ENCODE results near the gene POLR3H.

Gene POLR3H

DNA sequence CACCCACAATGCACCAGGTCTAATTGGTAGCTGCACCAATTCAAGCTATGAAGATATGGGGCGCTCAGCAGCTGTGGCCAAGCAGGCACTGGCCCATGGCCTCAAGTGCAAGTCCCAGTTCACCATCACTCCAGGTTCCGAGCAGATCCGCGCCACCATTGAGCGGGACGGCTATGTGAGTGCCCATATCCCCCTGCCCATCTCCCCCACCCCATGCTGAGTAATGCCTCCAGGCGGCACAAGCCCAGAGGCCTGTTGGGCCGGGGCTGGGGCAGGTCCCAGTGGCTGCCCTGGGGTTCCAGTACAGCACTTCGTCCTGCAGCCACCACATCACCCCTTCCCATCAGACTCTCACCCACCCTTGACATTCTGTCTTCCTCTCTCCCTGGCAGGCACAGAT is 21.5 kb downstream of the POLR3H start:
- peaks cover 0 to 79% (median 63%) of the 10 kb centered on the region in 5 donors for H3K36me3 ChIP-seq (ENCODE audit: control insufficient read depth in 5 of 5, insufficient read depth in 5 of 5, low read length in 5 of 5)
- peaks cover 9 to 39% (median 33%) of the 10 kb centered on the region in 5 donors for H3K4me1 ChIP-seq (ENCODE audit: control insufficient read depth in 5 of 5, insufficient read depth in 5 of 5, low read length in 5 of 5)
- no peaks in the 10 kb centered on the region for H3K9me3 ChIP-seq (ENCODE audit: control insufficient read depth in 5 of 5, low read length in 5 of 5)
- no peaks in the 10 kb centered on the region for H3K27me3 ChIP-seq (ENCODE audit: control insufficient read depth in 5 of 5, insufficient read depth in 4 of 5, low read length in 5 of 5)
- peak overlapping the region in 1 of 5 donors; percentile 16 for H3K9ac ChIP-seq (ENCODE audit: low read length in 5 of 5)
- H3K27ac ChIP-seq (ENCODE audit: low read depth, low read length) = peak overlapping the region; percentile 14
- H3K4me3 ChIP-seq (ENCODE audit: low read depth in 1 of 5, low read length in 5 of 5) = no peak overlapping the region

DNA sequence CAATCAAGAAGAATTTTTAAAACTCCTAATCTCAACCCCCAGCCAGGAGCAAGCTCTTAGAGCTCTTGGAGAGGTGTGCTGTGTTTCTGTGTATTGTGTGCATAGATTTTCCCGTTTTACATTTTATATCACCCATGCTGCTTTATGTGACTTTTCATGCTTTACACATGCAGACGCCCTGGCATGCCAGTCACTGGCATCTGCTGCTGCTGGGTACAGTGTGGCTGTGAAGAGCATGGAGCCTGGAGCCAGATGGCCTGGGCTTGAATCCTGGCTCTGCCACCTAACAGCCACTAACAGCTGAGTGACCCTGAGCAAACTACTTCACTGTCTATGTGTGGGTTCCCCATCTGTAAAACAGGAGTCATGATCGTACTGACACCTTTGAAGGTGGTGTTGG is 23.1 kb downstream of the POLR3H start:
- Histone ChIP-seq H3K4me1 (ENCODE audit: control insufficient read depth in 5 of 5, insufficient read depth in 5 of 5, low read length in 5 of 5) (peaks cover 9 to 37% (median 34%) of the 10 kb centered on the region in 5 donors), H3K36me3 (ENCODE audit: control insufficient read depth in 5 of 5, insufficient read depth in 5 of 5, low read length in 5 of 5) (peaks cover 0 to 77% (median 55%) of the 10 kb centered on the region in 5 donors), H3K27me3 (ENCODE audit: control insufficient read depth in 5 of 5, insufficient read depth in 4 of 5, low read length in 5 of 5) (no peaks in the 10 kb centered on the region), H3K9ac (ENCODE audit: low read length in 5 of 5) (no peak overlapping the region), H3K27ac (ENCODE audit: low read depth, low read length) (no peak overlapping the region), H3K4me3 (ENCODE audit: low read depth in 1 of 5, low read length in 5 of 5) (no peak overlapping the region), H3K9me3 (ENCODE audit: control insufficient read depth in 5 of 5, low read length in 5 of 5) (no peaks in the 10 kb centered on the region)

GRCh38 chr22:41518048-41518347 is 26.3 kb downstream of the POLR3H start:
- Histone ChIP-seq H3K9me3 (ENCODE audit: control insufficient read depth in 5 of 5, low read length in 5 of 5) (no peaks in the 10 kb centered on the region), H3K4me1 (ENCODE audit: control insufficient read depth in 5 of 5, insufficient read depth in 5 of 5, low read length in 5 of 5) (peaks cover 1 to 19% (median 14%) of the 10 kb centered on the region in 5 donors), H3K9ac (ENCODE audit: low read length in 5 of 5) (no peak overlapping the region), H3K27me3 (ENCODE audit: control insufficient read depth in 5 of 5, insufficient read depth in 4 of 5, low read length in 5 of 5) (no peaks in the 10 kb centered on the region), H3K4me3 (ENCODE audit: low read depth in 1 of 5, low read length in 5 of 5) (no peak overlapping the region), H3K27ac (ENCODE audit: low read depth, low read length) (peak overlapping the region; percentile 41), H3K36me3 (ENCODE audit: control insufficient read depth in 5 of 5, insufficient read depth in 5 of 5, low read length in 5 of 5) (peaks cover 0 to 77% (median 56%) of the 10 kb centered on the region in 5 donors)

DNA sequence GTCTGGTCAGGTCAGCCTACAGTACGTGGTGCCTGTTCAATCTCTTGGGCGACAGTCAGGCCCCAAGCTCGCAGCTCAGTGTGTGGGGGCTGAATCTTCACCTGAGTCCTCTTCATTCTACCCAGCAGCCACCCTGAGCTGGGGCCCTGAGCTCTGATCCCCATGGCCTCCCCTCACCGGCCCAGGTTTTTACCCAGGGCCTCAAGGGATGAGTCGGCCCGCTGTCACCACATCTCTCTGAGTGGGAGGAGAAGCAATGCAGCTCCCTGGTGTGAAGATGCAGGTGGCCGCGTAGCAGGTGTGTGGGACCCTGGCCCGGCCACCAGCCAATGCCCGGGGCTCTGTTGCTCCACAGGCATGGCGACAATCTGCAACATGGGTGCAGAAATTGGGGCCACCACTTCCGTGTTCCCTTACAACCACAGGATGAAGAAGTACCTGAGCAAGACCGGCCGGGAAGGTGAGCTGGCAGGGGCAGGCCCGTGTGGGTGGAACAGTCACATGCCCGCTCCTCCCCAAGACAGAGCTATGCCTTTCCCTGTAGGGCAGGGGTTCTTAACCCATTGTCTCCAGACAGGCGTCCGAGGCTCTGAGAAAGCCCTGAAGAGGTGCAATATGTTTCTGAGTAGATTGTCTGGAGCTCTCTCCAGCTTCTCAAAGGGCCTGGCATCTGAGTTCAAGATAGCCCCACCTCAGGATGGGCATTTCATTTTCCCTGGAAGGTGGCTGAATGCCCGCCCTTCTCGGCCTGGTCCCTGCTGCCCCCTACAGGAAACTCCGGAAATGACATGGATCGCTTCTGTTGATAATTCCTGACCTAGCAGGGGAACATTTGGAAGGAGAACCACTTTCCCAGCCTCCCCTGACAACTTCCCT is 26.9 kb downstream of the POLR3H start:
- peaks cover 1 to 24% (median 20%) of the 10 kb centered on the region in 5 donors for H3K4me1 ChIP-seq (ENCODE audit: control insufficient read depth in 5 of 5, insufficient read depth in 5 of 5, low read length in 5 of 5)

DNA sequence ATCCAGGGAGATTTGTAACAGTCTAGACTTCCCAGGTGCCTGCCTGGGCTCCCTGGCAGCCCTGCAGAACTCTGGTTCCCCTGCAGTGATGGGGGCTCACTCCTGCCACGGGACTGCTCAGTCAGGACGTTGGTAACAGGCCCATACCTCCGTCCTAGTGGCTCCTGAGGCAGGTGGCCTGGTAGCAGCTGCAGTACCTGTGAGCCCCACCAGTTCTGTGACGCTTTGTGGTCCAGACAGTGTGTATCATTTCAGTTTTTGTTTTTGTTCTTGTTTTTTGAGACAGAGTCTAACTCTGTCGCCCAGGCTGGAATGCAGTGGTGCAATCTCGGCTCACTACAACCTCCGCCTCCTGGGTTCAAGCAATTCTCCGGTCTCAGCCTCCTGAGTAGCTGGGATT is 27.8 kb downstream of the POLR3H start:
- no peaks in the 10 kb centered on the region for H3K9me3 ChIP-seq (ENCODE audit: control insufficient read depth in 5 of 5, low read length in 5 of 5)
- peaks cover 0 to 85% (median 66%) of the 10 kb centered on the region in 5 donors for H3K36me3 ChIP-seq (ENCODE audit: control insufficient read depth in 5 of 5, insufficient read depth in 5 of 5, low read length in 5 of 5)
- peaks cover 1 to 28% (median 21%) of the 10 kb centered on the region in 5 donors for H3K4me1 ChIP-seq (ENCODE audit: control insufficient read depth in 5 of 5, insufficient read depth in 5 of 5, low read length in 5 of 5)
- no peaks in the 10 kb centered on the region for H3K27me3 ChIP-seq (ENCODE audit: control insufficient read depth in 5 of 5, insufficient read depth in 4 of 5, low read length in 5 of 5)
- no peak overlapping the region for H3K27ac ChIP-seq (ENCODE audit: low read depth, low read length)
- H3K4me3 ChIP-seq (ENCODE audit: low read depth in 1 of 5, low read length in 5 of 5) = no peak overlapping the region
- H3K9ac ChIP-seq (ENCODE audit: low read length in 5 of 5) = no peak overlapping the region

More for the DNA sequence above, 26.9 kb downstream of the POLR3H start:
- Histone ChIP-seq H3K9ac (ENCODE audit: low read length in 5 of 5) (peak overlapping the region in 1 of 5 donors; percentile 31), H3K36me3 (ENCODE audit: control insufficient read depth in 5 of 5, insufficient read depth in 5 of 5, low read length in 5 of 5) (peaks cover 0 to 77% (median 57%) of the 10 kb centered on the region in 5 donors), H3K9me3 (ENCODE audit: control insufficient read depth in 5 of 5, low read length in 5 of 5) (no peaks in the 10 kb centered on the region), H3K27ac (ENCODE audit: low read depth, low read length) (peak overlapping the region; percentile 41), H3K27me3 (ENCODE audit: control insufficient read depth in 5 of 5, insufficient read depth in 4 of 5, low read length in 5 of 5) (no peaks in the 10 kb centered on the region), H3K4me3 (ENCODE audit: low read depth in 1 of 5, low read length in 5 of 5) (no peak overlapping the region)

DNA sequence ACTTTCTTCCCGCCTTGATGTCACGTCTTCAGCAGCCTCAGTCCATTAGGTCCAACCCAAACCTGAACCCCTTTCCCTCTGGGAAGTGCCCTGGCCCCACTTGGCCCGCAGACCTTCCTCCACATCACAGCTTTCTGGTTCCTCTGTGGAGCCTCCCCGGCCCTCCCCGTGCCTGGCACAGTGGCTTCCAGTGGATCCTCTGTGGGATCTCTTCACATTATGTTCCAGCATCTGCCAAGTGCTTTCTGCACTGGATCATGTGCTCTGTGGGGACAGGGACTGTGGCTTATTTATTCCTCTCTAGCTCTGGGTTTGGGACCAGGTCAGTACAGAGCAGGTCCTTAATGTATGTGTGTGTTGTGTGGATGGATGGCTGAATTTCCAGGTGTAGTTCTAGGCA is 30.9 kb downstream of the POLR3H start:
- Histone ChIP-seq H3K9ac (ENCODE audit: low read length in 5 of 5) (no peak overlapping the region), H3K27ac (ENCODE audit: low read depth, low read length) (peak overlapping the region; percentile 27), H3K9me3 (ENCODE audit: control insufficient read depth in 5 of 5, low read length in 5 of 5) (no peaks in the 10 kb centered on the region), H3K27me3 (ENCODE audit: control insufficient read depth in 5 of 5, insufficient read depth in 4 of 5, low read length in 5 of 5) (no peaks in the 10 kb centered on the region), H3K36me3 (ENCODE audit: control insufficient read depth in 5 of 5, insufficient read depth in 5 of 5, low read length in 5 of 5) (peaks cover 0 to 90% (median 78%) of the 10 kb centered on the region in 5 donors), H3K4me3 (ENCODE audit: low read depth in 1 of 5, low read length in 5 of 5) (no peak overlapping the region), H3K4me1 (ENCODE audit: control insufficient read depth in 5 of 5, insufficient read depth in 5 of 5, low read length in 5 of 5) (peaks cover 1 to 41% (median 30%) of the 10 kb centered on the region in 5 donors)

DNA sequence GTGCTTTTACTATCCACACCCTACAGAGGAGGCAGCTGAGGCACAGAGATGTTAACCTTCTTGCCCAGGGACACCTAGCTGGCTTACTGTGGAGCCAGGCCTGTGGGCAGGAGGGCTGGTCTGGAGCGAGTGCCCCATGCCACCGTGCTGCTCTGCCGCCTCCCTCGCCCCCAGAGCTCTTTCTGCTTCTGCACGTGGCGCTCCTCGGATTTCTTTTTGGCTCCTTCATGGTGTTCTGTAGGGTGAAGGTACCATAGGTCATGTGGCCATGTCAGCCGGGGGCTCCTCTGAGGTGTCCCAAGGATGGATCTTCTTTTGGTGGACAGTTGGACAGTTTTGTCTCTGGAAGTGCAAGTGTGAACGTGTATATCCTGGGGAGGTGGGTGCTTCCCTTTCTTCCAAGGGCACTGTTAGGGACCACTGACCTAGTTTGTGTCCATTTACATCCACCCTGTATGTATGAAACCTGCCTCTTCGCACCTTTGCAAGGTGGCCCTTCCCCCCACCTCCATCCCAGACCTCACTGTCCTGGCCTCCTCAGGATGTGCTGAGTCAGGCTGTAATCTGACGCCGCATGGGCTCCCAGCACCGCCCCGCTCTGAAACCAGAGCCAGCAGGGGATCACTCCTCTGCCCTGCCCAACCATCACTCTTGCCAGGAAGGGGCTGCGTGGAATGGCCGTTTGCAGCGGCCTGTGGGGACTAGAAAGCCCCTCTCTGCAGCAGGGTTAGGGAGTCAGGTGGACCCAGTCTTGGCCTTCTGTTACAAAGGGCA is 31.7 kb downstream of the POLR3H start:
- Histone ChIP-seq H3K9ac (ENCODE audit: low read length in 5 of 5) (no peak overlapping the region), H3K9me3 (ENCODE audit: control insufficient read depth in 5 of 5, low read length in 5 of 5) (no peaks in the 10 kb centered on the region), H3K27ac (ENCODE audit: low read depth, low read length) (peak overlapping the region; percentile 27), H3K4me1 (ENCODE audit: control insufficient read depth in 5 of 5, insufficient read depth in 5 of 5, low read length in 5 of 5) (peaks cover under 1 to 43% (median 29%) of the 10 kb centered on the region in 5 donors), H3K27me3 (ENCODE audit: control insufficient read depth in 5 of 5, insufficient read depth in 4 of 5, low read length in 5 of 5) (no peaks in the 10 kb centered on the region), H3K4me3 (ENCODE audit: low read depth in 1 of 5, low read length in 5 of 5) (no peak overlapping the region), H3K36me3 (ENCODE audit: control insufficient read depth in 5 of 5, insufficient read depth in 5 of 5, low read length in 5 of 5) (peaks cover 0 to 90% (median 85%) of the 10 kb centered on the region in 5 donors)

- no peaks in the 10 kb centered on the region for H3K27me3 ChIP-seq (ENCODE audit: control insufficient read depth in 5 of 5, insufficient read depth in 4 of 5, low read length in 5 of 5)
- H3K27ac ChIP-seq (ENCODE audit: low read depth, low read length) = no peak overlapping the region
- peaks cover 0 to 88% (median 83%) of the 10 kb centered on the region in 5 donors for H3K36me3 ChIP-seq (ENCODE audit: control insufficient read depth in 5 of 5, insufficient read depth in 5 of 5, low read length in 5 of 5)
- H3K4me3 ChIP-seq (ENCODE audit: low read depth in 1 of 5, low read length in 5 of 5) = no peak overlapping the region
- H3K4me1 ChIP-seq (ENCODE audit: control insufficient read depth in 5 of 5, insufficient read depth in 5 of 5, low read length in 5 of 5) = peaks cover 0 to 39% (median 25%) of the 10 kb centered on the region in 5 donors
- H3K9ac ChIP-seq (ENCODE audit: low read length in 5 of 5) = no peak overlapping the region
- no peaks in the 10 kb centered on the region for H3K9me3 ChIP-seq (ENCODE audit: control insufficient read depth in 5 of 5, low read length in 5 of 5)
Measured at GRCh38 chr22:41511521-41511968, 32.7 kb downstream of the POLR3H start.

- Histone ChIP-seq H3K36me3 (ENCODE audit: control insufficient read depth in 5 of 5, insufficient read depth in 5 of 5, low read length in 5 of 5) (peaks cover 0 to 64% (median 59%) of the 10 kb centered on the region in 5 donors), H3K27me3 (ENCODE audit: control insufficient read depth in 5 of 5, insufficient read depth in 4 of 5, low read length in 5 of 5) (no peaks in the 10 kb centered on the region), H3K9ac (ENCODE audit: low read length in 5 of 5) (peak overlapping the region in 1 of 5 donors; percentile 8), H3K4me1 (ENCODE audit: control insufficient read depth in 5 of 5, insufficient read depth in 5 of 5, low read length in 5 of 5) (peaks cover 0 to 45% (median 25%) of the 10 kb centered on the region in 5 donors), H3K4me3 (ENCODE audit: low read depth in 1 of 5, low read length in 5 of 5) (no peak overlapping the region), H3K9me3 (ENCODE audit: control insufficient read depth in 5 of 5, low read length in 5 of 5) (no peaks in the 10 kb centered on the region), H3K27ac (ENCODE audit: low read depth, low read length) (no peak overlapping the region)
Measured at GRCh38 chr22:41508770-41509170, 35.5 kb downstream of the POLR3H start.

All from subcutaneous abdominal adipose tissue (tissue), 5 donors.